Measurements from ENCODE around the gene CREB3L1. TPM values are rescaled to one million over a fixed set of nuclear protein-coding genes. Genes with fewer than 3 reads are reported as not detected.

CREB3L1 gene
- total RNA-seq, 1 donor from 2014 or later, result 2.4 TPM

DNA sequence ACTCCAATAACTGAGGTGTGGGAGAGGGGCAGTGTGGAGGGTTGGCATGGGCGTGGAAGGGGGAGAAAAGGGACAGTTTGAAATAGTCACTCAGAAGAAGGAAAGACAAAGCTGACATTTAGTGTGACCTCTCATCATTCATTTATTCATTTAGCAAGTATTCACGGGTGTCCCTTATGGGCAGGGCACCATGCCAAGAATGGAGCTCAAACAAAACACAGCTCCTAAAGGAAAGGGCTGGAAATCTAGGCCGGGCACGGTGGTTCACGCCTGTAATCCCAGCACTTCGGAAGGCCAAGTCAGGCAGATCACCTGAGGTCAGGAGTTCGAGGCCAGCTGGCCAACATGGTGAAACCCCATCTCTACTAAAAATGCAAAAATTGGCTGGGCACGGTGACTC, 50.4 kb downstream of the CREB3L1 start:
- no peak overlapping the region for H3K4me3 ChIP-seq (ENCODE audit: low read depth, low read length)
- DNase-seq (ENCODE audit: low read depth), result no peak
- TF ChIP-seq, protein P1, sequence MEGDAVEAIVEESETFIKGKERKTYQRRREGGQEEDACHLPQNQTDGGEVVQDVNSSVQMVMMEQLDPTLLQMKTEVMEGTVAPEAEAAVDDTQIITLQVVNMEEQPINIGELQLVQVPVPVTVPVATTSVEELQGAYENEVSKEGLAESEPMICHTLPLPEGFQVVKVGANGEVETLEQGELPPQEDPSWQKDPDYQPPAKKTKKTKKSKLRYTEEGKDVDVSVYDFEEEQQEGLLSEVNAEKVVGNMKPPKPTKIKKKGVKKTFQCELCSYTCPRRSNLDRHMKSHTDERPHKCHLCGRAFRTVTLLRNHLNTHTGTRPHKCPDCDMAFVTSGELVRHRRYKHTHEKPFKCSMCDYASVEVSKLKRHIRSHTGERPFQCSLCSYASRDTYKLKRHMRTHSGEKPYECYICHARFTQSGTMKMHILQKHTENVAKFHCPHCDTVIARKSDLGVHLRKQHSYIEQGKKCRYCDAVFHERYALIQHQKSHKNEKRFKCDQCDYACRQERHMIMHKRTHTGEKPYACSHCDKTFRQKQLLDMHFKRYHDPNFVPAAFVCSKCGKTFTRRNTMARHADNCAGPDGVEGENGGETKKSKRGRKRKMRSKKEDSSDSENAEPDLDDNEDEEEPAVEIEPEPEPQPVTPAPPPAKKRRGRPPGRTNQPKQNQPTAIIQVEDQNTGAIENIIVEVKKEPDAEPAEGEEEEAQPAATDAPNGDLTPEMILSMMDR (conservative IDR thresholded peaks at IDR 0.05; ENCODE audit: low read depth, low read length), result no peak

DNA sequence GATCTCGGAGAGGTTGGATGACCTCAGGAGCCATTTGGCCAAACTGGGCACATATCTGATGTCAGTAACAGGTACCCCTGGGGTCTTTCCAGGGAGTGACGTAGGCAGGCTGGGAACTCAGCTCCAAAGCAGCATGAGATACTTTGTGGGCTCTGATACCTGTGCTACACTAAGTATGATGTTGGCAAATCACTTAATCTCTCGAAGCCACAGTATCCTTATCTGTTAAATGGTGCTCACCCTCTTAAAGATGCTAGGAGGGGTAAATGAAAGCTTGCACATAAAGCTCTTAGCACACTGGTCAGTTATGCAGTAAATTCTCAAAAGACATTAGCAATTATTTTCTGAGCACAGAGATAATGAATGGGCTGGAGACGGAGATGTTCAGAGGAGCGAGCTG, 52.7 kb downstream of the CREB3L1 start:
- TF ChIP-seq, protein P1 (conservative IDR thresholded peaks at IDR 0.05; ENCODE audit: low read depth, low read length), result no peak
- no peak overlapping the region for H3K4me3 ChIP-seq (ENCODE audit: low read depth, low read length)
- no peak for DNase-seq (ENCODE audit: low read depth)

DNA sequence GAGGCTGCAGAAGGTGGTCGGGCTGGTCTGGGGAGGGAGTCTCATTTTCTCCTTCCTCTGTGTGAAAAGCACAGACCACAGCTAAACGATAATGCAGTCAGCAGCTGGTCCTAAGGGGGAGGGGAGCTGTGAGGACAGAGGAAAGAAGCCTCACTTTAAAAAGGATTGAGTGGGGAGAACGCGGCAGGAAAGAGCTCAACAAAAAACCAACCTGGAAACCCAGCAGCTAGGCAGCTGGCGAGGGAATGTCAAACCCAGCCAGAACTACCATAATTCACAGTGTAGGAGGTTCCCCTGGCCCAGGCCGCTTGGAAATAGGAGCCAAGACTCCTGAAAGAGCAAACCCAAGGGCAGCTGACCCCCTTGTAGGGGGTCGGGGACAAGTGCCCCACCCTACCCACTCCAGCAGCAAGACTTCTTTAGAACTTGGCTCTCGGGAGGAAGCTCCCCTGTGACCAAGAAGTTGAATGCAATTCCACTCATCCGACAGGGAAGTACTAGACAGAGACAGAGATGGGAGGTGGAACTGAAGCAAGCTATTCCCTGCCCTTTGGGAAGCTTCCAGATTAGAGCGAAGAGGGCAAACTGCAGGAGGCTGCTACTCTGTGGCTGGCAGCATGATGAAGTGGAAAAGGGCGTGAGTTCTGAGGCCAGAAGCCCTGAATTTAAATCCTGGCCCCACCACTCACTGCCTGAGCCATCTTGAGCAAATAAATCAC, 53.3 kb downstream of the CREB3L1 start:
- TF ChIP-seq, protein P1 (conservative IDR thresholded peaks at IDR 0.05; ENCODE audit: low read depth, low read length), result no peak
- DNase-seq (ENCODE audit: low read depth), result no peak
- no peak overlapping the region for H3K4me3 ChIP-seq (ENCODE audit: low read depth, low read length)

DNA sequence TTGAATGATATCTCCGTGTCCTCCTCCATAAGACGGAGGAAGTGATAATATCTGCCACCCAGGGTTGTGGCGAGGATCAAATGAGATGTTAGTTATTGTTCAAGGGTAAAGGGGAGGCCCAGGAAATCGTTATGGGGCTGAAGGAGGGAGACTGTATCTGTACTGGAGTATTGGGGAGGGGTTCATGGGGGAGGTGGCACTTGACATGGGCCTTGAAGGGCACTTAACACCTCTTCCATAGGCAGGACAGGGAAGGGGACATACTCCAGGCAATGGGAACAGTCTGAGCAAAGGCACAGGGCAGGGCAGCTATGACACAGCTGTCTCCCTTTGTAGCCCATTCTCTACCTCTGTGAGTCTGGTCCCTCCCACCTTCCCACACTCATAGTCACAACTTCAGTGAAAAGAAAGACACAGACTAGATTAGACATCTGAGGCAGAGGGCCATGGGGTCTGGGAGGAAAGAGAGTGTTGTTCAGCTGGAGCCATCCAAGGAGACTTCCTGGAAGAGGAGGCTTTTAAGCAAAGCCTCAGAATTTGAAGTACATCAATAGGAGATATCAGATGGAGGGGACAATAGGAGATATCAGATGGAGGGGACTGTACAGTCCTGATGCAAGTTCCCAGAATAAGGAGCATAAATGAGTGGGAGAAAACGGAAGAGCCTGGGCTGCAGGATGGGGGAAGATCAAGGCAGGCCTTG, 54.0 kb downstream of the CREB3L1 start:
- TF ChIP-seq, protein P1 (conservative IDR thresholded peaks at IDR 0.05; ENCODE audit: low read depth, low read length), result no peak
- no peak overlapping the region for H3K4me3 ChIP-seq (ENCODE audit: low read depth, low read length)
- no peak for DNase-seq (ENCODE audit: low read depth)

DNA sequence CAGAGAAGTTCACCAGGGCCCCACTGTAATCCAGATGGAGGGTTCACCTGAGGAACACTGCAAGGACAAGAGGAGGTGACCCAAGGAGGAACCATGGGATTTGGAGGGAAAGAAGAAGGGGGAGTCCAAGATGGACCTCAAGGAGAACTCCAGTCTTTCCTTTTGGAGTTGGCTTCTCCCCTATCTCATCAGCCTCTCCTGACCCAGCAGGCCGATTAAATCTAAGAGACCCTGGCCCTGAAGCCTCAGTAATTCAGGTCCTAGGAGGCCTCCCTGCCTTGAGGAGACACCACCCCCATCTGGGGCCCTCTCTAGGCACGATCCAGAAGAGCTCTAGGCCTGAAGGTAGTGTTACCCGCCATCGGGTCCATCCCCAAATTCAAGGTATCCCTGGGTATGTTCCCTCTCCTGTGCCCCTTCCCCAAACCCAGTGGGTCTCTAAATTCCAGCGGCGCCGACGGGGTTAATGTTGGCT, 54.7 kb downstream of the CREB3L1 start:
- TF ChIP-seq, protein P1 (conservative IDR thresholded peaks at IDR 0.05; ENCODE audit: low read depth, low read length), result no peak
- no peak for DNase-seq (ENCODE audit: low read depth)
- H3K4me3 ChIP-seq (ENCODE audit: low read depth, low read length), result no peak overlapping the region

DNA sequence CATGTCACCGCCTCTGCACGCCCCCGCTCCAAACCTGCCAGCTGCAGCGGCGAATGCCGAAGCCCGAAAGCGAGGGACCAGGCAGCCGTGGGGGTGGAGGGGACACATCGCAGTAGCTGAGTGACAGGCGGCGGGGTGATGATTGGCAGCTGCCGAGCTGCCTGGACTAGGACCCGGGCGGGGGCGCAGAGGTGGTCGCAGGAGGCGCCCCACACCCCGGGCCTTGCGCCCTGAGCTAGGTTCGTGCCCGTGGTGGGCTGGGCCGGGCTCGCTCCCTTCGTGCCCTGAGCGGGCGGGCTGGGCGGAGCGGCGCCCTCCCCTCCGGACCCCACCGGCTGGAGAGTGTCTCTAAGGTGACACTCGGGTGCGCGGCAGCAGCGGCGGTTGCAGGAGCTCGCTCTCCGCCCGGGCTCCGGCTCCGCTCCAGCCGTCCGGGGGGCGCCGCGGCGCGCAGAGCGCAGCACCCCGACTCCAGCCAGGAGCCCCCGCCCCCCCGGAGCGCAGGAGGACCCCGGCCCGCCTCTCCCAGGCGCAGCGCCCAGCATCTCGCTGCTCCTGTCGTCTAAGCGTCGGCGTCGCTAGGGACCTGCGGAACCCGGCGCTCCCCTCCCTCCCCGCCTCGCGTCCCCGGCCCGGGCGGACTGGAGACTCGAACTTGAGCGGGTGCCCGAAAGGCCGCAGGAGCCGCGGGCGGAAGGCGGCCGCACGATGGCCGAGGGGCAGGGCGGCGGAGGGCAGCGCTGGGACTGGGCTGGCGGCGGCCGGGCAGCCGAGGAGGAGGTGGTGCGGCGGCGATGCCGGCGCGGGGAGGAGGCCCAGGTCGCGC, 55.3 kb downstream of the CREB3L1 start:
- DNase-seq (ENCODE audit: low read depth), result no peak
- no peak overlapping the region for H3K4me3 ChIP-seq (ENCODE audit: low read depth, low read length)
- TF ChIP-seq, protein P1 (conservative IDR thresholded peaks at IDR 0.05; ENCODE audit: low read depth, low read length), result no peak

Measured in epithelial cell of proximal tubule (primary cell).